ENCODE measurements around the gene UFD1. TPM values are rescaled to one million over a fixed set of nuclear protein-coding genes. Genes with fewer than 3 reads are reported as not detected.
A peak's percentile ranks its signal among the peaks of the same experiment; 100 is the strongest.

The UFD1 gene
- total and polyA plus RNA-seq, 8 donors, result 3.8 to 86.6 (median 51.3) TPM

GRCh38 chr22:19412478-19412877 is 66.5 kb downstream of the UFD1 start:
- H3K36me3 ChIP-seq, result peaks cover 22 to 37% (median 35%) of the 10 kb centered on the region in 4 donors
- TF ChIP-seq EP300 (IDR thresholded peaks at IDR 0.05) (no peak), CTCF (IDR thresholded peaks at IDR 0.05) (no peak), POLR2AphosphoS5 (IDR thresholded peaks at IDR 0.05) (no peak), POLR2A (IDR thresholded peaks at IDR 0.05) (no peak)
- intact Hi-C loops (cut with DNase I; ENCODE audit: low total_unique reads), result no loop called here
- no peaks in the 10 kb centered on the region for H3K9me3 ChIP-seq
- WGBS, 5 donors, result 80 to 92% (median 83%) methylated on average over 4 of the region's 4 CpGs
- DNase-seq, result no peak
- no peak overlapping the region for H3K27ac ChIP-seq
- no peaks in the 10 kb centered on the region for H3K27me3 ChIP-seq
- no peak overlapping the region for H3K4me3 ChIP-seq
- peaks cover 0 to 25% (median 15%) of the 10 kb centered on the region in 4 donors for H3K4me1 ChIP-seq

GRCh38 chr22:19411690-19412045 is 67.3 kb downstream of the UFD1 start:
- intact Hi-C loops (cut with DNase I; ENCODE audit: low total_unique reads), result no loop called here
- TF ChIP-seq CTCF (IDR thresholded peaks at IDR 0.05) (no peak), POLR2A (IDR thresholded peaks at IDR 0.05) (no peak), POLR2AphosphoS5 (IDR thresholded peaks at IDR 0.05) (no peak), EP300 (IDR thresholded peaks at IDR 0.05) (no peak)
- Histone ChIP-seq H3K4me3 (no peak overlapping the region), H3K4me1 (peaks cover 0 to 25% (median 15%) of the 10 kb centered on the region in 4 donors), H3K27me3 (no peaks in the 10 kb centered on the region), H3K27ac (no peak overlapping the region), H3K36me3 (peaks cover 24 to 45% (median 43%) of the 10 kb centered on the region in 4 donors), H3K9me3 (no peaks in the 10 kb centered on the region)
- DNase-seq, result no peak
- 86 to 100% (median 100%) methylated on average over 1 of the region's 1 CpG for WGBS, 5 donors

- WGBS, 5 donors, result 92 to 95% (median 92%) methylated on average over 6 of the region's 6 CpGs
- no peak for DNase-seq
- Histone ChIP-seq H3K36me3 (peaks cover 28 to 51% (median 49%) of the 10 kb centered on the region in 4 donors), H3K27me3 (no peaks in the 10 kb centered on the region), H3K27ac (no peak overlapping the region), H3K4me3 (no peak overlapping the region), H3K4me1 (peaks cover 0 to 25% (median 15%) of the 10 kb centered on the region in 4 donors), H3K9me3 (no peaks in the 10 kb centered on the region)
- TF ChIP-seq EP300 (IDR thresholded peaks at IDR 0.05) (no peak), CTCF (IDR thresholded peaks at IDR 0.05) (no peak), POLR2A (IDR thresholded peaks at IDR 0.05) (no peak), POLR2AphosphoS5 (IDR thresholded peaks at IDR 0.05) (no peak)
- intact Hi-C loops (cut with DNase I; ENCODE audit: low total_unique reads), result no loop called here
These were observed 67.9 kb downstream of the UFD1 start for GRCh38 chr22:19410941-19411689.

GRCh38 chr22:19407649-19408606 is 71.1 kb downstream of the UFD1 start:
- WGBS, 5 donors, result 57 to 71% (median 65%) methylated on average over 16 of the region's 16 CpGs
- Histone ChIP-seq H3K4me3 (no peak overlapping the region), H3K9me3 (no peaks in the 10 kb centered on the region), H3K4me1 (peaks cover 0 to 22% (median 13%) of the 10 kb centered on the region in 4 donors), H3K36me3 (peaks cover 39 to 72% (median 71%) of the 10 kb centered on the region in 4 donors), H3K27ac (no peak overlapping the region), H3K27me3 (no peaks in the 10 kb centered on the region)
- peak; percentile 73 to 83 for DNase-seq
- intact Hi-C loops (cut with DNase I; ENCODE audit: low total_unique reads), result no loop called here
- TF ChIP-seq POLR2AphosphoS5 (IDR thresholded peaks at IDR 0.05) (no peak), POLR2A (IDR thresholded peaks at IDR 0.05) (no peak), EP300 (IDR thresholded peaks at IDR 0.05) (no peak), CTCF (IDR thresholded peaks at IDR 0.05) (no peak)
